ENCODE data around the gene GOLGA1. TPM values are rescaled to one million over a fixed set of nuclear protein-coding genes. Genes with fewer than 3 reads are reported as not detected.

Gene GOLGA1
- total and polyA plus RNA-seq, 3 donors from 2014 or later: 36.1 to 54.2 (median 36.7) TPM

- Histone ChIP-seq H3K4me3 (no peak overlapping the region), H3K4me1 (peaks cover 34% of the 10 kb centered on the region), H3K9me3 (no peaks in the 10 kb centered on the region), H3K36me3 (ENCODE audit: low read depth, missing control alignments) (no peaks in the 10 kb centered on the region), H3K27me3 (no peaks in the 10 kb centered on the region), H3K27ac (peak overlapping the region in 1 of 2 donors; percentile 10)
- DNase-seq: peak; percentile 86
- TF ChIP-seq CTCF (IDR thresholded peaks at IDR 0.05) (no peak), POLR2A (IDR thresholded peaks at IDR 0.05) (no peak)
- intact Hi-C loops (cut with DNase I; ENCODE audit: low total_unique reads): no loop called here
- WGBS, 2 donors: 44 to 51% methylated on average over 8 to 13 of the region's 13 CpGs
Observed at GRCh38 chr9:124835026-124835557, 105.8 kb downstream of the GOLGA1 start.

- Histone ChIP-seq H3K9me3 (no peaks in the 10 kb centered on the region), H3K4me3 (no peak overlapping the region), H3K27ac (peak overlapping the region in 1 of 2 donors; percentile 10), H3K27me3 (no peaks in the 10 kb centered on the region), H3K36me3 (ENCODE audit: low read depth, missing control alignments) (no peaks in the 10 kb centered on the region), H3K4me1 (peaks cover 29% of the 10 kb centered on the region)
- intact Hi-C loops (cut with DNase I; ENCODE audit: low total_unique reads): no loop called here
- WGBS, 2 donors: 84 to 90% methylated on average over 7 of the region's 7 CpGs
- DNase-seq: no peak
- TF ChIP-seq POLR2A (IDR thresholded peaks at IDR 0.05): no peak
- TF ChIP-seq CTCF (IDR thresholded peaks at IDR 0.05): no peak
Observed at GRCh38 chr9:124834591-124834990, 106.3 kb downstream of the GOLGA1 start.

GRCh38 chr9:124831642-124832364, 109.1 kb downstream of the GOLGA1 start:
- no peak overlapping the region for H3K4me3 ChIP-seq
- no peak overlapping the region for H3K27ac ChIP-seq
- TF ChIP-seq POLR2A (IDR thresholded peaks at IDR 0.05) (no peak), CTCF (IDR thresholded peaks at IDR 0.05) (no peak)
- H3K9me3 ChIP-seq: no peaks in the 10 kb centered on the region
- H3K4me1 ChIP-seq: peaks cover 27% of the 10 kb centered on the region
- no peaks in the 10 kb centered on the region for H3K36me3 ChIP-seq (ENCODE audit: low read depth, missing control alignments)
- WGBS, 2 donors: 52 to 70% methylated on average over 9 of the region's 9 CpGs
- peak; percentile 74 for DNase-seq
- intact Hi-C loops (cut with DNase I; ENCODE audit: low total_unique reads): no loop called here
- H3K27me3 ChIP-seq: no peaks in the 10 kb centered on the region

- Histone ChIP-seq H3K27me3 (no peaks in the 10 kb centered on the region), H3K4me1 (peaks cover 27% of the 10 kb centered on the region), H3K4me3 (no peak overlapping the region), H3K27ac (no peak overlapping the region), H3K36me3 (ENCODE audit: low read depth, missing control alignments) (no peaks in the 10 kb centered on the region), H3K9me3 (no peaks in the 10 kb centered on the region)
- WGBS, 2 donors: 67 to 71% methylated on average over 4 of the region's 4 CpGs
- TF ChIP-seq POLR2A (IDR thresholded peaks at IDR 0.05) (no peak), CTCF (IDR thresholded peaks at IDR 0.05) (no peak)
- no peak for DNase-seq
- intact Hi-C loops (cut with DNase I; ENCODE audit: low total_unique reads): no loop called here
Observed at GRCh38 chr9:124830593-124830992, 110.3 kb downstream of the GOLGA1 start.

GRCh38 chr9:124829334-124829669, 111.6 kb downstream of the GOLGA1 start:
- H3K36me3 ChIP-seq (ENCODE audit: low read depth, missing control alignments): no peaks in the 10 kb centered on the region
- WGBS, 2 donors: 59 to 66% methylated on average over 5 of the region's 5 CpGs
- intact Hi-C loops (cut with DNase I; ENCODE audit: low total_unique reads): no loop called here
- H3K27ac ChIP-seq: no peak overlapping the region
- H3K4me3 ChIP-seq: no peak overlapping the region
- H3K9me3 ChIP-seq: no peaks in the 10 kb centered on the region
- no peak for DNase-seq
- no peaks in the 10 kb centered on the region for H3K27me3 ChIP-seq
- TF ChIP-seq CTCF (IDR thresholded peaks at IDR 0.05) (no peak), POLR2A (IDR thresholded peaks at IDR 0.05) (no peak)
- peaks cover 17% of the 10 kb centered on the region for H3K4me1 ChIP-seq
